HG03196 (cell line): Measurements from ENCODE around the gene PMPCA.

Experiments used
- ATAC-seq: cut with Tn5 transposase; IDR thresholded peaks from one replicate; pipeline ENCODE4 v1.9.1; 2021; ENCODE audit not compliant: unreplicated experiment

PMPCA gene, protein sequence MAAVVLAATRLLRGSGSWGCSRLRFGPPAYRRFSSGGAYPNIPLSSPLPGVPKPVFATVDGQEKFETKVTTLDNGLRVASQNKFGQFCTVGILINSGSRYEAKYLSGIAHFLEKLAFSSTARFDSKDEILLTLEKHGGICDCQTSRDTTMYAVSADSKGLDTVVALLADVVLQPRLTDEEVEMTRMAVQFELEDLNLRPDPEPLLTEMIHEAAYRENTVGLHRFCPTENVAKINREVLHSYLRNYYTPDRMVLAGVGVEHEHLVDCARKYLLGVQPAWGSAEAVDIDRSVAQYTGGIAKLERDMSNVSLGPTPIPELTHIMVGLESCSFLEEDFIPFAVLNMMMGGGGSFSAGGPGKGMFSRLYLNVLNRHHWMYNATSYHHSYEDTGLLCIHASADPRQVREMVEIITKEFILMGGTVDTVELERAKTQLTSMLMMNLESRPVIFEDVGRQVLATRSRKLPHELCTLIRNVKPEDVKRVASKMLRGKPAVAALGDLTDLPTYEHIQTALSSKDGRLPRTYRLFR

GRCh38 chr9:136410500-136411287 lies at the start of gene PMPCA, which contains the start of gene ENTR1:
Gene PMPCA, plus strand, starts transcription at chr9:136410658. Its CDS starts 11 bp downstream, at chr9:136410669.
Gene ENTR1, minus strand, starts transcription at chr9:136410614. Its CDS starts 217 bp downstream, at chr9:136410397.
- peak; percentile 70 for ATAC-seq

GRCh38 chr9:136361047-136361753 lies 49.3 kb upstream of the PMPCA start:
- ATAC-seq, result no peak

- no peak for ATAC-seq
These were observed 48.6 kb upstream of the PMPCA start for GRCh38 chr9:136361754-136362449.

DNA sequence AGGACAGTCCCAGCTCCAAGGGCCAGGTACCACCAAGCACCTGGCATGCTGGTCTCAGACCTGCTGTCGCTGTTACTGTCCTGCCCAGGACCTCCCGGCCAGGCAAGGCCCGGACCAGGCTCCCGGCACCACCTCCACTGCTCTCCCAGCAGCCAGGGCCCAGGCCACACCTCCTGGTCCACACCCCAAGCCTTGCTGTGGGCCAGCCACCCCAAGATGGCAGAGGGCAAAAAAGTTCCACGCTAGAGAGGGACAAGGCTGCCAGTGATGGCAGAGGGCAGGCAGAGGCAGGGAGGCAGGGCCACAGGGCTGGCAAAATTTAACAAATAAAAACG lies 48.0 kb upstream of the PMPCA start:
- no peak for ATAC-seq

- ATAC-seq, result peak; percentile 67
These were observed 47.1 kb upstream of the PMPCA start, which contains the start of gene DNLZ for GRCh38 chr9:136363106-136363948. Gene DNLZ, minus strand, starts transcription at chr9:136363744. Its CDS starts 30 bp downstream, at chr9:136363714.

- no peak for ATAC-seq
These were observed 46.3 kb upstream of the PMPCA start for GRCh38 chr9:136363949-136364748.

GRCh38 chr9:136364942-136365774 lies 45.3 kb upstream of the PMPCA start:
- ATAC-seq, result no peak

GRCh38 chr9:136365775-136366222 lies 44.7 kb upstream of the PMPCA start:
- no peak for ATAC-seq

DNA sequence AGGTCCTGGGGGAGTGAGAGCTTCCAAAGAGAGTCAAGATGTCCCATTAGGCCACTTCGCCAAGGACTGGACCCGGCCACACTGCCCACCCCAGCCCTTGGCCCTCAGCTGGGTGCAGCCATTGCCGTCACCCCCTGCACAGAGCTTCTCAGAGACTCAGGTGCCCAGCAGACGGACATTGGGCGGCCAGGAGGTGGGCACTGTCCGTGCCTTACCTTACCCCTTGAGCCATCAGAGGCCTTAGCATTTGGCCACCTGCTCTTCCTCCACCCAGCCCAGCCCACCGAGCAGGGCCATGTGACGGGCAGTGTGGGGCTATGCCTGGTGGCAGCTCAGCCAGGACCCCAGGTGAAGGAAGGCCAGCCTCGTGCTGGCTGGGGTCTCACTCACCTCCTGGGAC lies 43.6 kb upstream of the PMPCA start:
- no peak for ATAC-seq

DNA sequence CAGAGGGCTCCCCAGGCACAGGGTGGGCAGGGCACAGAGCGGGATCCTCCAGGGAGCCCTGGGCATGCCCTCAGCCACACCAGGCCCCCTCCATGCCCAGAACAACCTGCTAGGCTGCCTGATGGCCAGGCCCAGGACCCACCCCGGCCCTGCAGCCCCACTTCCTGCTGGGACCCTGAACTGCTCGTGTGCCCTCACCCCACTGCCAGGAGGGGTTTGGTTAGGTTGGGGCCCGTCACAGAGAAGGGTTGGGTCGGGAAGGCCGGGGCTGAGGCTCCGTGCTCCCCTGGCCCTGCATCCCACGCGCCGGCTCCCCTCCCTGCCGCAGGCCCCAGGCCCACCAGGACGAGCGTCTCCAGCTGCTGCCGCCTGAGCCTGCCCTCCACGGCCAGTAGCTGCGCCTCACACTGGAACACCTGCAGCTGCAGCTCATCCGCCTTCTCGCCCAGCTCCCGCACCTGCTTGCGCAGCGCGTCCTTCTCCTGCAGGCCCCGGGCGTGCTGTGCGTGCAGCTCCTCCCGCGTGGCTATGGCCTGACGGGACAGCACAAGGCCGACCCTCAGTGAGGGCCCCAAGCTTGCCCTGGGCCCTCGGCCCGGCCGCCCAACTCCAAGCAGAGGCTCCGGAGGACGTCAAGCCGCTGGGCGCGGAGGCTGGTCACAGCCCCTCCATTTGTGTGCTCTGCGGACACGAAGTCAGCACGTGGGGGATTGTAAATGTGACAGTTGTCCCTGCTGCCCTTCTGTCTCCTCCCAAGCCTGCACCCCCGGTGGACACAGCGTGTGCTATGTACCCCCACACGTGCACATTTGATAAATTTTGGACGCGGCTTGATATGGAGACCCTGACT lies 42.9 kb upstream of the PMPCA start:
- no peak for ATAC-seq

DNA sequence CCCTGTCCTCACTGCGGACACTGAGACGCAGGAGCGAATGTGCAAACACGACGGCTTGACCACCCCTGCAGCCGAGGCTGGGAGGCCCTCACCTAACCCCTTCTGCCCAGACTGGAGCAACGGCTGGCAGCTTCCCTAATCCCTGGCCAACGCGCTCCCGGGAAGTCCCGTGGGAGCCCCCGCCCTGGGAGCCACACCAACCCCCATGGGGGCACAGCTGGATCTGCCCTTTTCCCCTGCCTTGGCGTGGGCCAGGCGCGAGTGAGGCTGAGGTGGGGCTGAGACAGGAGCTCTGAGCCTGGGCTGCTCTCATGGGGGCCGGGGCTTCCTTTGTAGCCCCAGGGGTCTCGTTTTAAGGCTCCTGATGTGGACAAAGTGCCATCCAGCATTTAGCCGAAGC lies 42.3 kb upstream of the PMPCA start:
- ATAC-seq, result no peak

GRCh38 chr9:136370037-136370436 lies 40.4 kb upstream of the PMPCA start:
- ATAC-seq, result no peak

DNA sequence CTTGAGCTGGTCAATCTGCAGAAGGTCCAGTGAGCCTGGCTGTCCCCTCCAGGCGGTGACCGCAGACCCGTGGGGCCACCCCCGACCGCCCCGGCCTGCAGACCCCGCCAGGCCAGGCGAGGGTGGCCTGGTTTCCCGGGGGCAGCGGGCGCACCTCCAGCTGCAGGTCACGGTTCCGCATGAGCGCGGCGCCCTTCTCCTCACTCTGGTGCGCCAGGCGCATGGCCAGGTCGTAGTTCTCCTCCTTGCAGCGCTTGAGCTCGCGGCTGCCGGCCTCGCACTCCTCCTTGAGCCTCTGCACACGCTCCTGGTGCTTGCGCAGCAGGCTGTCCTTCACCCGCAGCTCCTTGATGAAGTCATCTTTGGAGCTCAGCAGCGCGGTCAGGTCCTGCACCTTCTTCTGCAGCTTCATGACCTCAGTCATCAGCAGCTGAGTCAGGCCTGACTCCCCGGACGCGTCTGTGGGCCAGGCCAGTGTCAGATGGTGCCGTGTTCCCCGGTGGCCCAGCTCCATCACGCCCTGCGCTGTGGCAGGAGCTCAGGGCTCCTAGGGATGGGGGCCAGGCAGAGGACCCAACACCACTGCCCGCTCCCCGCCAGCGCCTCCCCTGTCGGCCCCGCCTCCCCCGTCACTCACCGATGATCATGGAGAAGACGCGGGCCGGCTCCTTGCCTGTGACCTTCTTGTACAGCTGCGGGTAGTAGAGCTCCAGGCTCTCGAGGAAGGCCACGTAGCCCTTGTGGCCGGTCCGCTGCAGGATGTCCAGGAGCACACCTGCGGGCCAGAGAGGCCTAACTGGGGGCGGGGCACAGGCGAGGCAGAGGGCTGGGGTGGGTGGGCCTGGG lies 39.5 kb upstream of the PMPCA start:
- no peak for ATAC-seq

- no peak for ATAC-seq
These were observed 39.0 kb upstream of the PMPCA start for GRCh38 chr9:136371533-136371880.

DNA sequence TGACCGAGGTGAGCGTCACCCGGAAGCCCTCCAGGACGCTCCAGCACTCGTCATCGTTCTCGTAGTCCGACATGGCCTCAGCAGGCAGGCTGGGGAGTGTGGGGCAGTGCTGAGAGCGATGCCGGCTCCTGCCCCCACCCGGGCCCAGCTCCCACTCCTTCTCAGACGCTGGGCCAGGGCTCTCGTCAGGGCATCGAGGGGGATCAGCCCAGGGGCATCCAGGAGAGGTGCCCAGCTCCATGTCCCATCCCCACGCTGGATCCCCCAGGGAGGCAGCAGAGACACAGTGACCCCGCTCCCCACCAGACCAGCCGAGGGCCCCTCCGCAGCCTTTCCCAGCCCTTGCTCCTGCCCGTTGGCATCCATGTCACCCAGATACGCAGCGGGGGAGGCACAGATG lies 38.5 kb upstream of the PMPCA start:
- ATAC-seq, result no peak
